ENCODE results near the gene AUTS2.

AUTS2 gene

GRCh38 chr7:69600710-69601519 is 2.6 kb downstream of the AUTS2 start:
- no peak for DNase-seq

- DNase-seq: no peak
These were observed 4.2 kb downstream of the AUTS2 start for GRCh38 chr7:69602522-69602921.

GRCh38 chr7:69603351-69603750 is 5.1 kb downstream of the AUTS2 start:
- DNase-seq: no peak

GRCh38 chr7:69603937-69604494 is 5.7 kb downstream of the AUTS2 start:
- peak; percentile 6 to 30 for DNase-seq

- no peak for DNase-seq
These were observed 6.8 kb downstream of the AUTS2 start for GRCh38 chr7:69605070-69605469.

- no peak for DNase-seq
These were observed 7.3 kb downstream of the AUTS2 start for GRCh38 chr7:69605546-69605945.

GRCh38 chr7:69608049-69608448 is 9.8 kb downstream of the AUTS2 start:
- no peak for DNase-seq

- no peak for DNase-seq
These were observed 10.6 kb downstream of the AUTS2 start for GRCh38 chr7:69608878-69609277.

GRCh38 chr7:69609541-69610373 is 11.5 kb downstream of the AUTS2 start:
- DNase-seq: no peak

GRCh38 chr7:69610374-69611084 is 12.3 kb downstream of the AUTS2 start:
- DNase-seq: no peak

- no peak for DNase-seq
These were observed 14.7 kb downstream of the AUTS2 start for GRCh38 chr7:69612981-69613380.

- no peak for DNase-seq
These were observed 15.6 kb downstream of the AUTS2 start for GRCh38 chr7:69613846-69614245.

- no peak for DNase-seq
These were observed 17.4 kb downstream of the AUTS2 start for GRCh38 chr7:69615685-69616084.

- DNase-seq: no peak
These were observed 19.1 kb downstream of the AUTS2 start for GRCh38 chr7:69617364-69617763.

GRCh38 chr7:69619054-69619453 is 20.8 kb downstream of the AUTS2 start:
- no peak for DNase-seq

- no peak for DNase-seq
These were observed 21.4 kb downstream of the AUTS2 start for GRCh38 chr7:69619635-69620034.

- no peak for DNase-seq
These were observed 21.8 kb downstream of the AUTS2 start for GRCh38 chr7:69620063-69620462.

- no peak for DNase-seq
These were observed 22.4 kb downstream of the AUTS2 start for GRCh38 chr7:69620650-69621049.

GRCh38 chr7:69622014-69622835 is 23.9 kb downstream of the AUTS2 start:
- DNase-seq: no peak

GRCh38 chr7:69622960-69623359 is 24.7 kb downstream of the AUTS2 start:
- DNase-seq: no peak

GRCh38 chr7:69624435-69625230 is 26.4 kb downstream of the AUTS2 start:
- no peak for DNase-seq

Data from CD4-positive, alpha-beta T cell treated with Interleukin-1 beta for 1 hour (primary cell).